Upper lobe of left lung (tissue), 4 donors: Measurements from ENCODE around the gene RILP.

ENCODE experiments used
- POLR2A ChIP-seq, 4 donors: fragments of 450-650 bp; IDR thresholded peaks; one replicate each; pipeline ENCODE4 v1.5.1; 2016 to 2017; ENCODE audit warnings: antibody characterized with exemption in 4 of 4, mild to moderate bottlenecking in 2 of 4
- POLR2AphosphoS5 ChIP-seq, 2 donors: sonication (generic); formaldehyde crosslinking; IDR thresholded peaks; one replicate each; pipeline ENCODE4 v1.5.1; 2017; ENCODE audit warnings: antibody characterized with exemption in 2 of 2
- TF ChIP-seq, protein P1 (sequence below), 6 experiments: fragments of 450-650 bp in 4 of 6; fragments of 200-600 bp in 2 of 6; sonication (generic) in 2 of 6; IDR thresholded peaks; one replicate each; pipeline ENCODE4 v1.5.1; 2016 to 2019; ENCODE audit warnings: antibody characterized with exemption in 6 of 6

GRCh38 chr17:1636732-1637285, 12.9 kb downstream of the RILP start:
- TF ChIP-seq POLR2AphosphoS5 (IDR thresholded peaks at IDR 0.05) (no peak), POLR2A (IDR thresholded peaks at IDR 0.05) (no peak)
- TF ChIP-seq, protein P1, sequence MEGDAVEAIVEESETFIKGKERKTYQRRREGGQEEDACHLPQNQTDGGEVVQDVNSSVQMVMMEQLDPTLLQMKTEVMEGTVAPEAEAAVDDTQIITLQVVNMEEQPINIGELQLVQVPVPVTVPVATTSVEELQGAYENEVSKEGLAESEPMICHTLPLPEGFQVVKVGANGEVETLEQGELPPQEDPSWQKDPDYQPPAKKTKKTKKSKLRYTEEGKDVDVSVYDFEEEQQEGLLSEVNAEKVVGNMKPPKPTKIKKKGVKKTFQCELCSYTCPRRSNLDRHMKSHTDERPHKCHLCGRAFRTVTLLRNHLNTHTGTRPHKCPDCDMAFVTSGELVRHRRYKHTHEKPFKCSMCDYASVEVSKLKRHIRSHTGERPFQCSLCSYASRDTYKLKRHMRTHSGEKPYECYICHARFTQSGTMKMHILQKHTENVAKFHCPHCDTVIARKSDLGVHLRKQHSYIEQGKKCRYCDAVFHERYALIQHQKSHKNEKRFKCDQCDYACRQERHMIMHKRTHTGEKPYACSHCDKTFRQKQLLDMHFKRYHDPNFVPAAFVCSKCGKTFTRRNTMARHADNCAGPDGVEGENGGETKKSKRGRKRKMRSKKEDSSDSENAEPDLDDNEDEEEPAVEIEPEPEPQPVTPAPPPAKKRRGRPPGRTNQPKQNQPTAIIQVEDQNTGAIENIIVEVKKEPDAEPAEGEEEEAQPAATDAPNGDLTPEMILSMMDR (IDR thresholded peaks at IDR 0.05): no peak
